ENCODE measurements around the gene JARID2. TPM values are rescaled to one million over a fixed set of nuclear protein-coding genes. Genes with fewer than 3 reads are reported as not detected.
A peak's percentile ranks its signal among the peaks of the same experiment; 100 is the strongest.

The JARID2 gene
- polyA plus RNA-seq, 1 of the 3 experiments (the other 2 are of a cell fraction) = 3.4 TPM

- no peak for TF ChIP-seq RAD21 (IDR thresholded peaks at IDR 0.05; ENCODE audit: low read length)
- TF ChIP-seq TAF1 (IDR thresholded peaks at IDR 0.05; ENCODE audit: borderline replicate concordance, low read depth, low read length) = no peak
Observed at GRCh38 chr6:15368873-15369272, 123.0 kb downstream of the JARID2 start (continued).

- H3K4me1 ChIP-seq (ENCODE audit: control insufficient read depth in 1 of 2, insufficient read depth in 2 of 2, low read depth in 1 of 2, low read length in 1 of 2) = peaks cover 19 to 33% of the 10 kb centered on the region in 2 experiments
- H2AFZ ChIP-seq (ENCODE audit: low read depth) = no peak overlapping the region
- H3K9me2 ChIP-seq = no peaks in the 10 kb centered on the region
- peaks cover 29% of the 10 kb centered on the region for H3K79me2 ChIP-seq (ENCODE audit: insufficient read depth)
- no peak overlapping the region for H3K9ac ChIP-seq
- WGBS (ENCODE audit: low lambda C conversion rate) = 43% methylated on average over 4 of the region's 4 CpGs
- H4K20me1 ChIP-seq (ENCODE audit: insufficient read depth) = peaks cover 6% of the 10 kb centered on the region; the same call in 1 of the 2 replicates
- POLR2A ChIA-PET = interaction anchor here (0.6 kb wide), 1 partner anchor 290 kb away, joined by 3 read pairs; no protein-coding TSS in a partner anchor
- no peak overlapping the region for H3K4me2 ChIP-seq
- H3F3A ChIP-seq (replicated peaks; ENCODE audit: insufficient read depth) = peaks cover under 1% of the 10 kb centered on the region
- CTCF ChIA-PET = interaction anchor here (1.0 kb wide), 1 partner anchor 20 kb away, joined by 4 read pairs; no protein-coding TSS in a partner anchor
- no peak for DNase-seq
- TF ChIP-seq MXI1 (IDR thresholded peaks at IDR 0.05; ENCODE audit: low read depth, low read length) = 0 out of 2 replicates have a peak, but pooled peaks have one; percentile 16
- no peak for TF ChIP-seq RXRA (IDR thresholded peaks at IDR 0.05; ENCODE audit: borderline replicate concordance, low read depth)
- H3K27me3 ChIP-seq (ENCODE audit: insufficient read depth) = no peaks in the 10 kb centered on the region
- no peaks in the 10 kb centered on the region for H3K36me3 ChIP-seq (replicated peaks in 1 of 2; ENCODE audit: control insufficient read depth in 1 of 2, insufficient read depth in 2 of 2, low read length in 1 of 2)
- H3K4me3 ChIP-seq (ENCODE audit: low read depth in 2 of 2, low read length in 1 of 2) = no peak overlapping the region
- H3K27ac ChIP-seq (ENCODE audit: low read depth in 2 of 2, low read length in 1 of 2) = no peak overlapping the region
- H3K9me3 ChIP-seq = no peaks in the 10 kb centered on the region
Observed at GRCh38 chr6:15369838-15370237, 124.0 kb downstream of the JARID2 start.

- no peaks in the 10 kb centered on the region for H3K9me3 ChIP-seq
- H3K4me1 ChIP-seq (ENCODE audit: control insufficient read depth in 1 of 2, insufficient read depth in 2 of 2, low read depth in 1 of 2, low read length in 1 of 2) = peaks cover 11 to 25% of the 10 kb centered on the region in 2 experiments
- H3K36me3 ChIP-seq (replicated peaks in 1 of 2; ENCODE audit: control insufficient read depth in 1 of 2, insufficient read depth in 2 of 2, low read length in 1 of 2) = no peaks in the 10 kb centered on the region
- H3K9ac ChIP-seq = no peak overlapping the region
- H3K79me2 ChIP-seq (ENCODE audit: insufficient read depth) = peaks cover 29% of the 10 kb centered on the region
- H3K4me2 ChIP-seq = no peak overlapping the region
- H3K27me3 ChIP-seq (ENCODE audit: insufficient read depth) = no peaks in the 10 kb centered on the region
- H3K27ac ChIP-seq (ENCODE audit: low read depth in 2 of 2, low read length in 1 of 2) = no peak overlapping the region
- TF ChIP-seq REST (IDR thresholded peaks at IDR 0.05; ENCODE audit: low read depth, low read length) (no peak), FOXJ3 (CRISPR knock-in tag; IDR thresholded peaks at IDR 0.05) (no peak), EZH2phosphoT487 (IDR thresholded peaks at IDR 0.05; ENCODE audit: borderline replicate concordance, low read depth) (no peak), USF1 (IDR thresholded peaks at IDR 0.05; ENCODE audit: borderline replicate concordance, low read depth) (no peak), ELF1 (IDR thresholded peaks at IDR 0.05) (no peak), RXRA (IDR thresholded peaks at IDR 0.05; ENCODE audit: borderline replicate concordance, low read depth) (no peak), IRF3 (IDR thresholded peaks at IDR 0.05; ENCODE audit: low read depth, low read length) (no peak), EP300 (IDR thresholded peaks at IDR 0.05; ENCODE audit: borderline replicate concordance in 1 of 2, low read depth in 1 of 2, low read length in 1 of 2) (no peak), SMC3 (IDR thresholded peaks at IDR 0.05; ENCODE audit: low read depth, low read length) (no peak), TAF1 (IDR thresholded peaks at IDR 0.05; ENCODE audit: borderline replicate concordance, low read depth, low read length) (no peak), TEAD4 (IDR thresholded peaks at IDR 0.05; ENCODE audit: borderline replicate concordance, insufficient read depth) (no peak), ZBTB33 (IDR thresholded peaks at IDR 0.05; ENCODE audit: borderline replicate concordance, low read depth) (no peak)
- H3K9me2 ChIP-seq = no peaks in the 10 kb centered on the region
- H2AFZ ChIP-seq (ENCODE audit: low read depth) = no peak overlapping the region
- H4K20me1 ChIP-seq (ENCODE audit: insufficient read depth) = peaks cover 6% of the 10 kb centered on the region
- CTCF ChIA-PET = interaction anchor here (0.6 kb wide), 1 partner anchor 1498 kb away, joined by 3 read pairs; no protein-coding TSS in a partner anchor
- H3F3A ChIP-seq (replicated peaks; ENCODE audit: insufficient read depth) = peaks cover 1% of the 10 kb centered on the region
- no peak for DNase-seq
- H3K4me3 ChIP-seq (ENCODE audit: low read depth in 2 of 2, low read length in 1 of 2) = no peak overlapping the region
- POLR2A ChIA-PET = no interaction called here
- 94% methylated on average over 4 of the region's 4 CpGs for WGBS (ENCODE audit: low lambda C conversion rate)
Observed at GRCh38 chr6:15370733-15371671, 125.1 kb downstream of the JARID2 start.

Data from SK-N-SH (cell line).